SK-N-SH (cell line): ENCODE data around the gene ZYG11B. TPM values are rescaled to one million over a fixed set of nuclear protein-coding genes. Genes with fewer than 3 reads are reported as not detected.

Source experiments
- CTCF ChIA-PET: fragments of 300-600, 350-600 bp; formaldehyde crosslinking; extraction: SDS; loops from one replicate; lab custom pipeline; 2021; lab: Yijun Ruan, JAX
- POLR2A ChIA-PET: fragments of 350-600 bp; sonication (Branson Sonifier 250); formaldehyde crosslinking; extraction: SDS; loops from one replicate; lab custom pipeline; 2020; ENCODE audit warnings: antibody characterized with exemption, inconsistent platforms; lab: Yijun Ruan, JAX
- DNase-seq: peaks from one replicate; pipeline ENCODE4 v3.0.0; 2012
- H2AFZ ChIP-seq: fragments of 200-600 bp; sonication (generic); 2 replicates; pipeline ENCODE4 v1.8.1; 2016; ENCODE audit warnings: antibody characterized with exemption, mild to moderate bottlenecking, low read depth
- H3F3A ChIP-seq: fragments of 200-600 bp; sonication (generic); replicated peaks from 2 replicates; pipeline ENCODE3; 2016; ENCODE audit warnings: antibody characterized with exemption, mild to moderate bottlenecking; ENCODE audit not compliant: insufficient read depth
- H3K27ac ChIP-seq, 2 experiments: fragments of 200-500 bp in 1 of 2; fragments of 200-600 bp in 1 of 2; sonication (Bioruptor generic) in 1 of 2; sonication (generic), shearing (Covaris generic) in 1 of 2; 2 replicates each; pipeline versions ENCODE4 v1.5.1 to v1.6.1; 2014 to 2016; ENCODE audit warnings: low read depth in 2 of 2, inconsistent platforms in 1 of 2, low read length in 1 of 2, mild to moderate bottlenecking in 1 of 2, mixed read lengths in 1 of 2
- H3K27me3 ChIP-seq: fragments of 200-600 bp; sonication (generic), shearing (Covaris generic); 2 replicates; pipeline ENCODE4 v1.6.1; 2016; ENCODE audit warnings: mixed run types; ENCODE audit not compliant: insufficient read depth
- H3K36me3 ChIP-seq, 2 experiments: fragments of 200-500 bp in 1 of 2; fragments of 200-600 bp in 1 of 2; sonication (Bioruptor generic) in 1 of 2; sonication (generic) in 1 of 2; replicated peaks in 1 of 2; 2 replicates each; pipeline versions ENCODE3 to v1.5.1; 2014 to 2016; ENCODE audit warnings: low read length in 1 of 2, mild to moderate bottlenecking in 1 of 2; ENCODE audit not compliant: insufficient read depth in 2 of 2, control insufficient read depth in 1 of 2
- H3K4me1 ChIP-seq, 2 experiments: fragments of 200-500 bp in 1 of 2; fragments of 200-600 bp in 1 of 2; sonication (Bioruptor generic) in 1 of 2; sonication (generic), shearing (Covaris generic) in 1 of 2; 2 replicates each; pipeline versions ENCODE4 v1.5.1 to v1.6.1; 2014 to 2016; ENCODE audit warnings: low read depth in 1 of 2, low read length in 1 of 2, mixed run types in 1 of 2; ENCODE audit not compliant: insufficient read depth in 2 of 2, control insufficient read depth in 1 of 2
- H3K4me2 ChIP-seq: fragments of 200-600 bp; sonication (generic), shearing (Covaris generic); 2 replicates; pipeline ENCODE4 v1.6.1; 2017; ENCODE audit warnings: mixed run types
- H3K4me3 ChIP-seq, 2 experiments: fragments of 200-500 bp in 1 of 2; fragments of 200-600 bp in 1 of 2; sonication (Bioruptor generic) in 1 of 2; sonication (generic), shearing (Covaris generic) in 1 of 2; 2 replicates each; pipeline versions ENCODE4 v1.5.1 to v1.8.1; 2014 to 2016; ENCODE audit warnings: low read depth in 2 of 2, inconsistent platforms in 1 of 2, low read length in 1 of 2, mild to moderate bottlenecking in 1 of 2, mixed read lengths in 1 of 2, moderate library complexity in 1 of 2
- H3K79me2 ChIP-seq: fragments of 200-600 bp; sonication (generic); 2 replicates; pipeline ENCODE4 v1.8.1; 2017; ENCODE audit warnings: mild to moderate bottlenecking; ENCODE audit not compliant: insufficient read depth
- H3K9ac ChIP-seq: fragments of 200-600 bp; sonication (generic); 2 replicates; pipeline ENCODE4 v1.6.1; 2017; ENCODE audit warnings: mixed run types
- H3K9me2 ChIP-seq: fragments of 200-600 bp; sonication (generic); 2 replicates; pipeline ENCODE4 v1.6.1; 2017; ENCODE audit warnings: mixed run types
- H3K9me3 ChIP-seq: fragments of 200-600 bp; sonication (generic); 2 replicates; pipeline ENCODE4 v1.6.1; 2017; ENCODE audit warnings: mixed run types, mild to moderate bottlenecking, moderate library complexity
- H4K20me1 ChIP-seq: fragments of 200-600 bp; sonication (generic); 2 replicates; pipeline ENCODE4 v1.6.1; 2017; ENCODE audit warnings: mild to moderate bottlenecking, mixed run types; ENCODE audit not compliant: insufficient read depth
- ELF1 ChIP-seq: IDR thresholded peaks from 2 replicates; pipeline ENCODE4 v1.4.0; 2012
- EZH2phosphoT487 ChIP-seq: fragments of 200-600 bp; sonication (generic); IDR thresholded peaks from 2 replicates; pipeline ENCODE4 v1.6.1; 2017; ENCODE audit warnings: low read depth, mixed run types, mild to moderate bottlenecking, antibody characterized with exemption, moderate library complexity, borderline replicate concordance
- FOXJ3 ChIP-seq: sonication (generic); formaldehyde crosslinking; IDR thresholded peaks from 2 replicates; pipeline ENCODE4 v1.5.1; 2020; ENCODE audit warnings: mild to moderate bottlenecking, missing genetic modification reagents
- FOXM1 ChIP-seq: IDR thresholded peaks from 2 replicates; pipeline ENCODE4 v1.4.0; 2012; ENCODE audit warnings: low read depth, mild to moderate bottlenecking
- GATA2 ChIP-seq: sonication (generic); formaldehyde crosslinking; IDR thresholded peaks from 2 replicates; pipeline ENCODE4 v1.5.0; 2020; ENCODE audit warnings: mild to moderate bottlenecking, missing genetic modification reagents
- IRF3 ChIP-seq: fragments of 150-350 bp; IDR thresholded peaks from 2 replicates; pipeline ENCODE4 v1.6.1; 2016; ENCODE audit warnings: mild to moderate bottlenecking, low read depth, low read length
- JUND ChIP-seq: IDR thresholded peaks from 2 replicates; pipeline ENCODE4 v1.4.0; 2012
- MAX ChIP-seq: IDR thresholded peaks from 2 replicates; pipeline ENCODE4 v1.4.0; 2012; ENCODE audit warnings: low read depth
- MEF2A ChIP-seq: IDR thresholded peaks from 2 replicates; pipeline ENCODE4 v1.4.0; 2012; ENCODE audit warnings: low read depth, borderline replicate concordance
- MXI1 ChIP-seq: IDR thresholded peaks from 2 replicates; pipeline ENCODE4 v1.6.1; 2012; ENCODE audit warnings: mild to moderate bottlenecking, low read depth, low read length, improper control_type of control experiment
- NFIC ChIP-seq: IDR thresholded peaks from 2 replicates; pipeline ENCODE4 v1.4.0; 2012; ENCODE audit warnings: borderline replicate concordance
- NRF1 ChIP-seq: IDR thresholded peaks from 2 replicates; pipeline ENCODE4 v1.6.1; 2012; ENCODE audit warnings: low read depth, mild to moderate bottlenecking, low read length
- REST ChIP-seq: IDR thresholded peaks from 2 replicates; pipeline ENCODE4 v1.6.1; 2012; ENCODE audit warnings: mild to moderate bottlenecking, low read depth, low read length, moderate library complexity
- RXRA ChIP-seq: IDR thresholded peaks from 2 replicates; pipeline ENCODE4 v1.4.0; 2012; ENCODE audit warnings: low read depth, mild to moderate bottlenecking, borderline replicate concordance
- SIN3A ChIP-seq: IDR thresholded peaks from 2 replicates; pipeline ENCODE4 v1.6.1; 2012; ENCODE audit warnings: low read depth, mild to moderate bottlenecking, low read length, moderate library complexity, borderline replicate concordance
- SMC3 ChIP-seq: IDR thresholded peaks from 2 replicates; pipeline ENCODE4 v1.6.1; 2012; ENCODE audit warnings: low read depth, low read length, improper control_type of control experiment
- TCF12 ChIP-seq: IDR thresholded peaks from 2 replicates; pipeline ENCODE4 v1.4.0; 2012
- TEAD4 ChIP-seq: IDR thresholded peaks from 2 replicates; pipeline ENCODE4 v1.4.0; 2012; ENCODE audit warnings: mild to moderate bottlenecking, borderline replicate concordance; ENCODE audit not compliant: insufficient read depth
- USF2 ChIP-seq: fragments of 150-350 bp; IDR thresholded peaks from 2 replicates; pipeline ENCODE4 v1.6.1; 2017; ENCODE audit warnings: antibody characterized with exemption, low read length, low read depth, borderline replicate concordance
- WGBS: methylation state at CpG from one replicate; pipeline ENCODE4 v1.1.6; 2017; ENCODE audit warnings: low lambda C conversion rate; 5-methylcytosine and 5-hydroxymethylcytosine counted together
- polyA plus RNA-seq, 3 experiments: library from polyadenylated mRNA; depleted of rRNA; stranded (reverse); fragments of >200 nt; gene quantifications; 2 replicates each; pipeline ENCODE4 v1.2.3, GENCODE V29; 2012
- TF ChIP-seq, protein P1 (sequence below): IDR thresholded peaks from 2 replicates; pipeline ENCODE4; 2012
- TF ChIP-seq, protein P2 (sequence below): IDR thresholded peaks from 2 replicates; pipeline ENCODE4 v1.4.0; 2012; ENCODE audit warnings: low read depth, borderline replicate concordance

ZYG11B gene
- polyA plus RNA-seq, 1 of the 3 experiments (the other 2 are of a cell fraction), result 5.8 TPM

- Histone ChIP-seq H3K27ac (no peak overlapping the region), H3K79me2 (no peaks in the 10 kb centered on the region), H3K36me3 (no peaks in the 10 kb centered on the region), H3K4me2 (no peak overlapping the region), H3K9me3 (no peaks in the 10 kb centered on the region), H3K9me2 (no peaks in the 10 kb centered on the region), H4K20me1 (no peaks in the 10 kb centered on the region), H3F3A (no peaks in the 10 kb centered on the region), H2AFZ (no peak overlapping the region), H3K9ac (no peak overlapping the region), H3K27me3 (no peaks in the 10 kb centered on the region), H3K4me1 (no peaks in the 10 kb centered on the region), H3K4me3 (no peak overlapping the region)
- ChIA-PET POLR2A (no interaction called here), CTCF (no interaction called here)
- WGBS, result 96% methylated on average over 4 of the region's 4 CpGs
- no peak for TF ChIP-seq MEF2A
- no peak for TF ChIP-seq TCF12
- TF ChIP-seq, protein P1, sequence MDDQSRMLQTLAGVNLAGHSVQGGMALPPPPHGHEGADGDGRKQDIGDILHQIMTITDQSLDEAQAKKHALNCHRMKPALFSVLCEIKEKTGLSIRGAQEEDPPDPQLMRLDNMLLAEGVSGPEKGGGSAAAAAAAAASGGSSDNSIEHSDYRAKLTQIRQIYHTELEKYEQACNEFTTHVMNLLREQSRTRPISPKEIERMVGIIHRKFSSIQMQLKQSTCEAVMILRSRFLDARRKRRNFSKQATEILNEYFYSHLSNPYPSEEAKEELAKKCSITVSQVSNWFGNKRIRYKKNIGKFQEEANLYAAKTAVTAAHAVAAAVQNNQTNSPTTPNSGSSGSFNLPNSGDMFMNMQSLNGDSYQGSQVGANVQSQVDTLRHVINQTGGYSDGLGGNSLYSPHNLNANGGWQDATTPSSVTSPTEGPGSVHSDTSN, result no peak
- TF ChIP-seq REST, result no peak
- TF ChIP-seq EZH2phosphoT487, result no peak
- TF ChIP-seq, protein P2, sequence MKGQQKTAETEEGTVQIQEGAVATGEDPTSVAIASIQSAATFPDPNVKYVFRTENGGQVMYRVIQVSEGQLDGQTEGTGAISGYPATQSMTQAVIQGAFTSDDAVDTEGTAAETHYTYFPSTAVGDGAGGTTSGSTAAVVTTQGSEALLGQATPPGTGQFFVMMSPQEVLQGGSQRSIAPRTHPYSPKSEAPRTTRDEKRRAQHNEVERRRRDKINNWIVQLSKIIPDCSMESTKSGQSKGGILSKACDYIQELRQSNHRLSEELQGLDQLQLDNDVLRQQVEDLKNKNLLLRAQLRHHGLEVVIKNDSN, result no peak
- DNase-seq, result no peak
Measured at GRCh38 chr1:52855584-52855983, 129.3 kb downstream of the ZYG11B start.

DNA sequence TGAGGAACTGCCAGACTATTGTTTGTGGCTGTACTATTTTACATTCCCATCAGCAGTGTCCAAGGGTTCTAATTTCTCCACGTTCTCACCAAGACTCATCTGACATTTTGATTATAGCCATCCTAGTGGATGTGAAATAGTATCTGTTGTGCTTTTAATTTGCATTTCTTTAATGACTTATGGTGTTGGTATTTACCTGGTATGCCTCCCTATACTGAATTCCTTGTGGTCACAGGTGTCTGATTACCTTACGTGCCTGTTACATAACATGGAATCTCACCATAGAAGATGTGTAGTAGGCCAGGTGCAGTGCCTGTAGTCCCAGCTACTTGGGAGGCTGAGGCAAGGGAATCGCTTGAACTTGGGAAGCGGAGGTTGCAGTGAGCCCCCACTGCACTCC lies 129.8 kb downstream of the ZYG11B start:
- Histone ChIP-seq H2AFZ (no peak overlapping the region), H3K4me2 (no peak overlapping the region), H3K9me3 (no peaks in the 10 kb centered on the region), H3K27me3 (no peaks in the 10 kb centered on the region), H3K27ac (no peak overlapping the region), H3K36me3 (no peaks in the 10 kb centered on the region), H3K79me2 (no peaks in the 10 kb centered on the region), H4K20me1 (no peaks in the 10 kb centered on the region), H3F3A (no peaks in the 10 kb centered on the region), H3K9ac (no peak overlapping the region), H3K4me3 (no peak overlapping the region), H3K4me1 (no peaks in the 10 kb centered on the region), H3K9me2 (no peaks in the 10 kb centered on the region)
- TF ChIP-seq MAX (no peak), NFIC (no peak), ELF1 (no peak), SMC3 (no peak), MXI1 (no peak), RXRA (no peak), USF2 (no peak), NRF1 (no peak), JUND (no peak), FOXM1 (no peak), TEAD4 (no peak), FOXJ3 (CRISPR knock-in tag) (no peak), IRF3 (no peak), SIN3A (no peak), GATA2 (no peak)
- CTCF ChIA-PET, result no interaction called here
- POLR2A ChIA-PET, result no interaction called here
- 95% methylated on average over 4 of the region's 4 CpGs for WGBS
- no peak for DNase-seq
